ENCODE data around the gene UBE3A. TPM values are rescaled to one million over a fixed set of nuclear protein-coding genes. Genes with fewer than 3 reads are reported as not detected.
"Not testable (repeated sequence)": the region's sequence is repeated elsewhere in the genome, so short reads cannot be mapped to it uniquely, and the experiment has no call there.

Gene UBE3A
- total RNA-seq, 1 experiment from 2014 or later = 39.3 TPM

DNA sequence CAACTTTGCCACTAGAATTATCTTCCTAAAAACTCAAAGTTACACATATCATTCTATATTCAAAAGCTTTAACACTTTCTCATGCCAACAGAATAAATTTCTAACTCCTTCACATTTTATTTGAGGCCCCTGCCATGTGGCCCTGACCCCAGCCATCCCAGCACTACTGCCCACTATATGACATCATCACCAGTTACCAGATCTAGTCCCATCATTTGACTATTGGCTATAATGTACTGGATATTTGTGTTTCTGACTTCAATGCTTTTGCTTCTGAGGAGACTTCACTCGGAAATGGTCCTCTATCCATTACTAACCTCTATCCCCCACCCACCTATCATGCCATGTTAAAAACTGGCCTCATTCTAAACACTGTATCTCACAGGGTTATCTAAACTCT, 23.6 kb downstream of the UBE3A start:
- Mint-ChIP-seq H3K27me3 (ENCODE audit: unreplicated experiment) (no peaks in the 10 kb centered on the region), H3K9me3 (ENCODE audit: low read depth, unreplicated experiment) (peaks cover 3% of the 10 kb centered on the region), H3K4me3 (ENCODE audit: low read depth, unreplicated experiment) (no peak overlapping the region), H3K27ac (ENCODE audit: unreplicated experiment) (no peak overlapping the region), H3K36me3 (ENCODE audit: insufficient read depth, unreplicated experiment) (no peaks in the 10 kb centered on the region), H3K4me1 (ENCODE audit: low read depth, unreplicated experiment) (no peaks in the 10 kb centered on the region)
- CTCF ChIA-PET = no interaction called here
- intact Hi-C loops (cut with micrococcal nuclease; ENCODE audit: unreplicated experiment) = no loop called here
- TF ChIP-seq, protein P1, sequence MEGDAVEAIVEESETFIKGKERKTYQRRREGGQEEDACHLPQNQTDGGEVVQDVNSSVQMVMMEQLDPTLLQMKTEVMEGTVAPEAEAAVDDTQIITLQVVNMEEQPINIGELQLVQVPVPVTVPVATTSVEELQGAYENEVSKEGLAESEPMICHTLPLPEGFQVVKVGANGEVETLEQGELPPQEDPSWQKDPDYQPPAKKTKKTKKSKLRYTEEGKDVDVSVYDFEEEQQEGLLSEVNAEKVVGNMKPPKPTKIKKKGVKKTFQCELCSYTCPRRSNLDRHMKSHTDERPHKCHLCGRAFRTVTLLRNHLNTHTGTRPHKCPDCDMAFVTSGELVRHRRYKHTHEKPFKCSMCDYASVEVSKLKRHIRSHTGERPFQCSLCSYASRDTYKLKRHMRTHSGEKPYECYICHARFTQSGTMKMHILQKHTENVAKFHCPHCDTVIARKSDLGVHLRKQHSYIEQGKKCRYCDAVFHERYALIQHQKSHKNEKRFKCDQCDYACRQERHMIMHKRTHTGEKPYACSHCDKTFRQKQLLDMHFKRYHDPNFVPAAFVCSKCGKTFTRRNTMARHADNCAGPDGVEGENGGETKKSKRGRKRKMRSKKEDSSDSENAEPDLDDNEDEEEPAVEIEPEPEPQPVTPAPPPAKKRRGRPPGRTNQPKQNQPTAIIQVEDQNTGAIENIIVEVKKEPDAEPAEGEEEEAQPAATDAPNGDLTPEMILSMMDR (IDR thresholded peaks at IDR 0.05; ENCODE audit: unreplicated experiment) = no peak
- BruUV-seq (replicated peaks) = no TSS peak
- no peak for DNase-seq

DNA sequence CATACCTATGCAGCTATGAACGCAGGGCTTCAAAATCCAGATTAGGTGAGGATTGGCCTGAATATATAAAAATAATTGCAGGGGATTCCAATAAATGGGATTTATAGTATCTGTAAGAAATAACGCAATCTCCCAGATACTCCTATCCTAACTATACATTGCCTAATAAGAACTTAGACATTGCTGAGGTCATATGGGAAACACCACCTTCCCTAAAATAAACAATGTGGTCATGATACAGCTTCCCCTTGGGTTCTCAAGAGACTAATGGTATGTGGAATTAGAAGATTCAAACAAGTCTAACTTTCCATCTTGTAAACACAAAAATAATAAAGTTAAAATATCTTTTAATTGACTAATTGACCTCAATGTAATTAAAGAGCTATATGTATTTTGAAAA, 28.2 kb downstream of the UBE3A start:
- no peak for DNase-seq
- Mint-ChIP-seq H3K27ac (ENCODE audit: unreplicated experiment) (no peak overlapping the region), H3K4me3 (ENCODE audit: low read depth, unreplicated experiment) (no peak overlapping the region), H3K27me3 (ENCODE audit: unreplicated experiment) (no peaks in the 10 kb centered on the region), H3K36me3 (ENCODE audit: insufficient read depth, unreplicated experiment) (no peaks in the 10 kb centered on the region), H3K4me1 (ENCODE audit: low read depth, unreplicated experiment) (peaks cover 9% of the 10 kb centered on the region), H3K9me3 (ENCODE audit: low read depth, unreplicated experiment) (no peaks in the 10 kb centered on the region)
- BruUV-seq (replicated peaks) = no TSS peak
- TF ChIP-seq, protein P1 (IDR thresholded peaks at IDR 0.05; ENCODE audit: unreplicated experiment) = no peak
- CTCF ChIA-PET = no interaction called here
- intact Hi-C loops (cut with micrococcal nuclease; ENCODE audit: unreplicated experiment) = no loop called here

DNA sequence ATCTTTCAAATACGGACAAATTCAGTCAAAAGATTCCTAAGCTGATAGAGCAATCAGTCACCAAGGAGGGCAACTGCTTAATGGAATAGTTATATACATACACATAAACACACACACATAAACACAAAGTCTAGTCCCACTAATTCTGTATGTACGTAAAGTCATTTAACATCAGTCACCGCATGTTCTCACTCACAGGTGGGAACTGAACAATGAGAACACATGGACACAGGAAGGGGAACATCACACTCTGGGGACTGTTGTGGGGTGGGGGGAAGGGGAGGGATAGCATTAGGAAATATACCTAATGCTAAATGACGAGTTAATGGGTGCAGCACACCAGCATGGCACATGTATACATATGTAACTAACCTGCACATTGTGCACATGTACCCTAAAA, 29.1 kb downstream of the UBE3A start:
- H3K36me3 Mint-ChIP-seq (ENCODE audit: insufficient read depth, unreplicated experiment); BruUV-seq (replicated peaks): not testable (repeated sequence)

DNA sequence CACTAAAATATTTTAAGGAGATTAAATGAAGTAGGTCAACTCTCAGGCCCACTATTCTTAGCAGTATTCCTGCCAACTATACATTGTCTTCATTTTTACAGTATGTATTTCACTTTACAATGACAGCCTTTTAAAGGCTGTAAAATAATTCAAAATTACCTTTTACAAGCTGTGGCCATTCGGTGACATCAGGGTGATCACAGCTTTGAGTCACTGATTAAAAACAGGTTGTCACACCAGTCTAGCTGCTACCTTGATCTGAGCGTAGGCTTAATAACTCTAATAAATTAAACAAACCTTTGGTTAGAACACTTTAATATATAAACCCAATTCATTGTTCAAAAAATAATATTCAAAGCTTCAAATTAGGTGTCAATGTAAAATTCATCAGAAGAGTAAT, 29.9 kb downstream of the UBE3A start:
- no TSS peak for BruUV-seq (replicated peaks)
- TF ChIP-seq, protein P1 (IDR thresholded peaks at IDR 0.05; ENCODE audit: unreplicated experiment) = no peak
- no peak overlapping the region for H3K27ac Mint-ChIP-seq (ENCODE audit: unreplicated experiment)
- intact Hi-C loops (cut with micrococcal nuclease; ENCODE audit: unreplicated experiment) = no loop called here
- DNase-seq = no peak
- H3K4me1 Mint-ChIP-seq (ENCODE audit: low read depth, unreplicated experiment) = peaks cover 9% of the 10 kb centered on the region
- no peak overlapping the region for H3K4me3 Mint-ChIP-seq (ENCODE audit: low read depth, unreplicated experiment)
- H3K36me3 Mint-ChIP-seq (ENCODE audit: insufficient read depth, unreplicated experiment) = no peaks in the 10 kb centered on the region
- H3K9me3 Mint-ChIP-seq (ENCODE audit: low read depth, unreplicated experiment) = no peaks in the 10 kb centered on the region
- CTCF ChIA-PET = no interaction called here
- no peaks in the 10 kb centered on the region for H3K27me3 Mint-ChIP-seq (ENCODE audit: unreplicated experiment)

More for the DNA sequence above, 29.1 kb downstream of the UBE3A start:
- CTCF ChIA-PET; H3K27ac Mint-ChIP-seq (ENCODE audit: unreplicated experiment); intact Hi-C loops (cut with micrococcal nuclease; ENCODE audit: unreplicated experiment); H3K9me3 Mint-ChIP-seq (ENCODE audit: low read depth, unreplicated experiment); H3K4me1 Mint-ChIP-seq (ENCODE audit: low read depth, unreplicated experiment); H3K27me3 Mint-ChIP-seq (ENCODE audit: unreplicated experiment); DNase-seq; H3K4me3 Mint-ChIP-seq (ENCODE audit: low read depth, unreplicated experiment): not testable (repeated sequence)

DNA sequence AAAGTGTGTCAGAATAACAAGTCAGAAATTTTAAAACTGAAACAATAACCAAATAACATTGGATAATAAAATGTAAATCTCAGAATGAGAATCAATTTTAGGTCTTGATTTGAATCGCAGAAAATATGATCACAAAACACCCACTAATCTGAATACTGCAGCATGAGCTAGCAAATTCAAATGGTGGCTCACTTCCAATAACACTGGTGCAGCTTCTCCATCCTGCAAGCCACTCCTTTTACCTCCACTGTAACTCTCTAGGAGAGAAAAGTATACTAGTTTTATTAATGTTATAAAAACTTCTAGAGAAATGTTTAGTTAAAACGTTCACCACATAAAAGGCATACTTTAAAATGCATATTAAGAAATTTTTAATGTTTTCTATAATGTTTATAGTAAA, 30.4 kb downstream of the UBE3A start:
- CTCF ChIA-PET = no interaction called here
- TF ChIP-seq, protein P1 (IDR thresholded peaks at IDR 0.05; ENCODE audit: unreplicated experiment) = no peak
- Mint-ChIP-seq H3K27me3 (ENCODE audit: unreplicated experiment) (no peaks in the 10 kb centered on the region), H3K4me1 (ENCODE audit: low read depth, unreplicated experiment) (peaks cover 9% of the 10 kb centered on the region), H3K4me3 (ENCODE audit: low read depth, unreplicated experiment) (no peak overlapping the region), H3K36me3 (ENCODE audit: insufficient read depth, unreplicated experiment) (no peaks in the 10 kb centered on the region), H3K27ac (ENCODE audit: unreplicated experiment) (no peak overlapping the region), H3K9me3 (ENCODE audit: low read depth, unreplicated experiment) (no peaks in the 10 kb centered on the region)
- DNase-seq = no peak
- intact Hi-C loops (cut with micrococcal nuclease; ENCODE audit: unreplicated experiment) = no loop called here
- BruUV-seq (replicated peaks) = no TSS peak
